Skeletal muscle tissue (tissue), 4 donors: Measurements from ENCODE around the gene G0S2. TPM values are rescaled to one million over a fixed set of nuclear protein-coding genes. Genes with fewer than 3 reads are reported as not detected.
"Not testable (repeated sequence)": the region's sequence is repeated elsewhere in the genome, so short reads cannot be mapped to it uniquely, and the experiment has no call there.

Experiments used
- H3K27ac ChIP-seq: one replicate; pipeline ENCODE4 v1.7.0; 2013; ENCODE audit warnings: mild to moderate bottlenecking, low read depth, low read length, inconsistent platforms
- H3K27me3 ChIP-seq, 3 donors: one replicate each; pipeline ENCODE4 v1.7.0; 2013; ENCODE audit warnings: low read length in 3 of 3; ENCODE audit not compliant: control insufficient read depth in 3 of 3, insufficient read depth in 3 of 3
- H3K36me3 ChIP-seq, 3 donors: one replicate each; pipeline ENCODE4 v1.7.0; 2013; ENCODE audit warnings: low read length in 3 of 3; ENCODE audit not compliant: control insufficient read depth in 3 of 3, insufficient read depth in 3 of 3
- H3K4me1 ChIP-seq, 3 donors: one replicate each; pipeline ENCODE4 v1.7.0; 2013; ENCODE audit warnings: low read length in 3 of 3, mild to moderate bottlenecking in 3 of 3; ENCODE audit not compliant: control insufficient read depth in 3 of 3, insufficient read depth in 3 of 3
- H3K4me3 ChIP-seq, 3 donors: one replicate each; pipeline ENCODE4 v1.7.0; 2013; ENCODE audit warnings: low read length in 3 of 3
- H3K9ac ChIP-seq, 3 donors: one replicate each; pipeline ENCODE4 v1.7.0; 2013; ENCODE audit warnings: low read length in 3 of 3, mild to moderate bottlenecking in 3 of 3, moderate library complexity in 2 of 3, low read depth in 1 of 3
- H3K9me3 ChIP-seq, 3 donors: one replicate each; pipeline ENCODE4 v1.7.0; 2013; ENCODE audit warnings: low read length in 3 of 3; ENCODE audit not compliant: control insufficient read depth in 3 of 3
- total RNA-seq: library from RNA; depleted of rRNA; stranded (reverse); fragments of >200 nt; gene quantifications from one replicate; pipeline ENCODE4 v1.2.3, GENCODE V29; 2014
- donor health status: Osteomylitis.

G0S2 gene
- total RNA-seq, 1 donor from 2014 or later = 78.8 TPM

DNA sequence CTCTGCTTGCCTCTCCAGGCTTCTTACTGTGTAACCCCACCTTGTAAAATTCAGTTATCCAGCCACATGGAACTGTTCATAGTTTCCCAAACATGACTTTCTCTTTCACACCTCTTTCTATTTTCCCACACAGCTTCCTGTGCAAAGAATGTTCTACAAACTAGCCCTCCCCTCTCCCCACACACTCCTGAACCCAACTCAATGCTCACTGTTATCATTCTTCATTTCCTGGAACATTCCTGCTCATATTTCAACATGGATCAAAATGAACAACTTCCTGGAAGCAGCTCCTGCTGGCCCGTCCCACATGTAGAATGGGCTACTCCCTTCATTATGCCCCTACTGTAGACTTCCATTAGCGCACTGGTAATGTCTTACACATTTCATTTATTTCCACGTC, 21.9 kb downstream of the G0S2 start:
- H3K9ac ChIP-seq = no peak overlapping the region
- no peak overlapping the region for H3K27ac ChIP-seq
- no peaks in the 10 kb centered on the region for H3K9me3 ChIP-seq
- no peaks in the 10 kb centered on the region for H3K36me3 ChIP-seq
- H3K4me1 ChIP-seq = peaks cover 0 to 3% (median 0%) of the 10 kb centered on the region in 3 donors
- no peaks in the 10 kb centered on the region for H3K27me3 ChIP-seq
- H3K4me3 ChIP-seq = no peak overlapping the region

DNA sequence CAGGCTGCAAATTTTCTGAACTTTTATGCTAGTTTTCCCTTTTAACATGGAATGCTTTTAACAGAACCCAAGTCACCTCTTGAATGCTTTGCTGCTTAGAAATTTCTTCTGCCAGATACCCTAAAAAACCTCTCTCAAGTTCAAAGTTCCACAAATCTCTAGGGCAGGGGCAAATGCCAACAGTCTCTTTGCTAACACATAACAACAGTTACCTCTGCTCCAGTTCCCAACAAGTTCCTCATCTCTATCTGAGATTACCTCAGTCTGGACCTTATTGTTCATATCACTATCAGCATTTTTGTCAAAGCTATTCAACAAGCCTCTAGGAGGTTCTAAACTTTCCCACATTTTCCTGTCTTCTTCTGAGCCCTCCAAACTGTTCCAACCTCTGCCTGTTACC, 25.5 kb downstream of the G0S2 start:
- H3K4me3 ChIP-seq, H3K27ac ChIP-seq, H3K9ac ChIP-seq, H3K27me3 ChIP-seq, H3K4me1 ChIP-seq, H3K36me3 ChIP-seq, H3K9me3 ChIP-seq: not testable (repeated sequence)

- H3K9me3 ChIP-seq = no peaks in the 10 kb centered on the region
Observed at GRCh38 chr1:209702832-209703231, 27.6 kb downstream of the G0S2 start.

GRCh38 chr1:209703834-209704504, 28.8 kb downstream of the G0S2 start:
- no peak overlapping the region for H3K4me3 ChIP-seq
- H3K9me3 ChIP-seq = no peaks in the 10 kb centered on the region
- H3K27me3 ChIP-seq = no peaks in the 10 kb centered on the region
- H3K36me3 ChIP-seq = no peaks in the 10 kb centered on the region
- no peak overlapping the region for H3K9ac ChIP-seq
- H3K27ac ChIP-seq = no peak overlapping the region
- no peaks in the 10 kb centered on the region for H3K4me1 ChIP-seq

More at GRCh38 chr1:209702832-209703231, 27.6 kb downstream of the G0S2 start:
- H3K36me3 ChIP-seq = no peaks in the 10 kb centered on the region
- H3K9ac ChIP-seq = no peak overlapping the region
- H3K4me1 ChIP-seq = no peaks in the 10 kb centered on the region
- H3K27ac ChIP-seq = no peak overlapping the region
- H3K27me3 ChIP-seq = no peaks in the 10 kb centered on the region
- H3K4me3 ChIP-seq = no peak overlapping the region

- Histone ChIP-seq H3K27me3 (no peaks in the 10 kb centered on the region), H3K36me3 (no peaks in the 10 kb centered on the region), H3K9ac (no peak within 1 kb of the TSS), H3K27ac (peak within 1 kb of the TSS; percentile 11), H3K4me3 (no peak within 1 kb of the TSS), H3K9me3 (no peaks in the 10 kb centered on the region), H3K4me1 (no peaks in the 10 kb centered on the region)
Observed at GRCh38 chr1:209704584-209704983, 29.4 kb downstream of the G0S2 start, which contains the start of gene HSD11B1. Gene HSD11B1 (plus strand): TSS chr1:209704846. CDS start chr1:209704943, 97 bp downstream.

DNA sequence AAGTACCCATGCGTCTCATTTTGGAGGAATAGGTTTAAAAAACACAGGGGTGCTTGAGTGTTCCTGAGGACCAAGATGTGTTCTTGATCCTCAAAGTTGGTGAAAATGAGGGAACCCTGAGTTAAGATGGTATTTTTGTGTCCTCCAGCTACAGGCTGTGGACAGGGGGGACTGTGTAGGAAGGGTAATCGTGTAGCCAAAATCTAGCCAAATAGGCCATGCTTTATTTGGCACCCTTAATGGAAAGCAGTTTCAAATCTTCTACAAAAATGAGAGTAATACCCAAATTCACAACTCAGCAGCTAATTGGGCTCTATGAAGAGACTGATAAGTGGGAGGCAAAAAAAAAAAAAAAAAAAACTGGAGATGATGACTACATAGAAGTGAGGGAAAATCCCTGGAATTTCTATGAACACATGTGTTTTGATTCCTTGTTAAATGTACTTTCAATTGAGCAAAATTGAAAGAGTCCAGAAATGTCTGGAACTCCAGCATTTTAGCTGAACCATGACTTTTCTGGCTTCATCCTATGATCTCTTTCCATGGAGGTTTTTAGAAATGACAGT, 29.9 kb downstream of the G0S2 start:
- Histone ChIP-seq H3K27ac (peak overlapping the region; percentile 11), H3K9ac (no peak overlapping the region), H3K9me3 (no peaks in the 10 kb centered on the region), H3K4me1 (no peaks in the 10 kb centered on the region), H3K4me3 (no peak overlapping the region), H3K27me3 (no peaks in the 10 kb centered on the region), H3K36me3 (no peaks in the 10 kb centered on the region)

DNA sequence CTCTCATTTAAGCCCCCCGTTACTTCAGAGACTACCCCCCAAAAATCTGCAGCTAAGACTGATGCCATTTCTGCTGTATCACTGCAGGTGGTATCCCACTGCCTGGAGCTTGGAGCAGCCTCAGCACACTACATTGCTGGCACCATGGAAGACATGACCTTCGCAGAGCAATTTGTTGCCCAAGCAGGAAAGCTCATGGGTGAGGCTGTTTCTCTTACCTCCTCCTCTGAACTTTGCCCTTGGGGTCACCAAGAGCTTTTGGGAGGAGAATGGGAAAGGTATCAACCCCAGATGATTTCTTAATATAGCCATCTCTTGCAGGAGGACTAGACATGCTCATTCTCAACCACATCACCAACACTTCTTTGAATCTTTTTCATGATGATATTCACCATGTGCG, 31.4 kb downstream of the G0S2 start:
- Histone ChIP-seq H3K9ac (no peak overlapping the region), H3K36me3 (no peaks in the 10 kb centered on the region)

GRCh38 chr1:209707308-209707707, 32.1 kb downstream of the G0S2 start:
- Histone ChIP-seq H3K36me3 (no peaks in the 10 kb centered on the region), H3K9ac (no peak overlapping the region), H3K27me3 (no peaks in the 10 kb centered on the region), H3K9me3 (no peaks in the 10 kb centered on the region), H3K27ac (no peak overlapping the region), H3K4me1 (no peaks in the 10 kb centered on the region), H3K4me3 (no peak overlapping the region)

More for the DNA sequence above, 31.4 kb downstream of the G0S2 start:
- Histone ChIP-seq H3K9me3 (no peaks in the 10 kb centered on the region), H3K4me1 (no peaks in the 10 kb centered on the region), H3K27ac (no peak overlapping the region), H3K27me3 (no peaks in the 10 kb centered on the region), H3K4me3 (no peak overlapping the region)

DNA sequence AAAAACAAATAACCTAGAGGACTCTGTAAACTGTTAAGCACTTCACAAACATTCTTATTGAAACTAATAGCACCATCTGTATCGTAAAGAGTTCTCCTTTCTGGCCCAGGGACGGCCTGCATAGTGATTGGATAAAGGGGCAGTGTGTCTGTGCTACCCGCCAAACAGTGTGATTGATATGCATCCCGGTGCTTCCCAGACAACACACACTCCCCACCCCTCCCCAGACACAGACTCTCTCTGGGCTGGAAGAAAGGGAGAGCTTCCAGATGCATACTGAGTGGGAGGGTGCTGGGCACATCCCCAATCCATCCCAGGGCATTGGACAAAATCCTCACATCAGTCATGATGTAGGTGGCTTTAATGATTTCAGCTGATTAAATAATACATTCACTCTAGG, 33.1 kb downstream of the G0S2 start:
- Histone ChIP-seq H3K9ac (no peak overlapping the region), H3K4me3 (no peak overlapping the region), H3K36me3 (no peaks in the 10 kb centered on the region), H3K9me3 (no peaks in the 10 kb centered on the region), H3K27me3 (no peaks in the 10 kb centered on the region), H3K27ac (no peak overlapping the region), H3K4me1 (no peaks in the 10 kb centered on the region)

GRCh38 chr1:209710093-209710492, 34.9 kb downstream of the G0S2 start:
- H3K27me3 ChIP-seq = no peaks in the 10 kb centered on the region
- H3K4me1 ChIP-seq = no peaks in the 10 kb centered on the region
- no peaks in the 10 kb centered on the region for H3K9me3 ChIP-seq
- no peak overlapping the region for H3K4me3 ChIP-seq
- H3K9ac ChIP-seq = no peak overlapping the region
- no peaks in the 10 kb centered on the region for H3K36me3 ChIP-seq
- no peak overlapping the region for H3K27ac ChIP-seq
